ENCODE data around the gene MKNK1.
"Not testable (repeated sequence)": the region's sequence is repeated elsewhere in the genome, so short reads cannot be mapped to it uniquely, and the experiment has no call there.

The MKNK1 gene

GRCh38 chr1:46603858-46604549 is at the start of gene MKNK1:
Gene MKNK1, minus strand, starts transcription at chr1:46604268. Its CDS starts 20,941 bp downstream, at chr1:46583327.
- DNase-seq: peak; percentile 96

- no peak for DNase-seq
Observed at GRCh38 chr1:46653405-46653958, 49.4 kb upstream of the MKNK1 start.

GRCh38 chr1:46652321-46653100 is 48.4 kb upstream of the MKNK1 start:
- DNase-seq: no peak

- not testable (repeated sequence) for DNase-seq
Observed at GRCh38 chr1:46651152-46651551, 47.1 kb upstream of the MKNK1 start.

- no peak for DNase-seq
Observed at GRCh38 chr1:46650491-46650890, 46.4 kb upstream of the MKNK1 start.

- DNase-seq: no peak
Observed at GRCh38 chr1:46649764-46650163, 45.7 kb upstream of the MKNK1 start.

- DNase-seq: no peak
Observed at GRCh38 chr1:46647611-46648010, 43.5 kb upstream of the MKNK1 start.

GRCh38 chr1:46646844-46647243 is 42.8 kb upstream of the MKNK1 start:
- DNase-seq: no peak

- no peak for DNase-seq
Observed at GRCh38 chr1:46646331-46646730, 42.3 kb upstream of the MKNK1 start.

- DNase-seq: no peak
Observed at GRCh38 chr1:46645815-46646214, 41.7 kb upstream of the MKNK1 start.

GRCh38 chr1:46643368-46643775 is 39.3 kb upstream of the MKNK1 start:
- DNase-seq: peak; percentile 99

GRCh38 chr1:46642115-46642680 is 38.1 kb upstream of the MKNK1 start:
- peak; percentile 62 for DNase-seq

- no peak for DNase-seq
Observed at GRCh38 chr1:46639547-46639946, 35.5 kb upstream of the MKNK1 start.

- no peak for DNase-seq
Observed at GRCh38 chr1:46638921-46639320, 34.9 kb upstream of the MKNK1 start.

GRCh38 chr1:46637444-46638083 is 33.5 kb upstream of the MKNK1 start:
- DNase-seq: no peak

GRCh38 chr1:46635205-46635604 is 31.1 kb upstream of the MKNK1 start:
- DNase-seq: no peak

- no peak for DNase-seq
Observed at GRCh38 chr1:46630719-46631118, 26.7 kb upstream of the MKNK1 start.

GRCh38 chr1:46623743-46624644 is 19.9 kb upstream of the MKNK1 start:
- no peak for DNase-seq

- peak; percentile 38 for DNase-seq
Observed at GRCh38 chr1:46622344-46622743, 18.3 kb upstream of the MKNK1 start.

- no peak for DNase-seq
Observed at GRCh38 chr1:46621930-46622329, 17.9 kb upstream of the MKNK1 start.

- DNase-seq: no peak
Observed at GRCh38 chr1:46619656-46620258, 15.7 kb upstream of the MKNK1 start.

Measured in NCI-H1694 (cell line).